ENCODE results near the gene NKAPL.

Gene NKAPL

DNA sequence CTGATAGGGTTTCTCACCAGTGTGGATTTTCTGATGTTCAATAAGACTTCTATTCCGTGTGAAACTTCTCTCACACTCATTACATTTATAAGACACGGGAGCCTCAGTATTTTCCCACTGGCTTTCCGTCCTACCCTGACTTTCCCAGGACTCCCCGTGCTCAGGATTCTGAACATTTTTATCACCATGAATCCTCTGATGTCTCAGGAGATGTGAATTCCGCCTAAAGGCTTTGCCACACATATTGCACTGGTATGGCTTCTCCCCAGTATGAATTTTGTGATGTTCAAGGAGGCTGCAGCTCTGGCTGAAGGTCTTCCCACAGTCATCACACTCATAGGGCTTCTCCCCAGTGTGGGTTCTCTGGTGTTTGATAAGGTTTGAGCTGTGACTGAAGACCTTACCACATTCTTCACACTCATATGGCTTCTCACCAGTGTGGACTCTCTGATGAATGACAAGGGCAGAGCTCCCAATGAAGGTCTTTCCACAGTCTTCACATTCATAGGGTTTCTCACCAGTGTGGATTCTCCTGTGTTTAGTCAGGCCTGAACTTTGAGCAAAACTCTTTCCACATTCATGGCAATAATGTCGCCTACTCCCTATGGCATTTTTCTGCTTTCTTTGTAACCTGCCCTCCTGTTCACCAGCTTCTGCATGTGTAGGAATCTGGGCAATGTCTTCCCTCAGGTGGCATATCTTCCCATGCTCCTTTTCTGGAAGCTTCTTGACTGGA, 13.7 kb upstream of the NKAPL start:
- no peak for DNase-seq (ENCODE audit: low spot score)

DNA sequence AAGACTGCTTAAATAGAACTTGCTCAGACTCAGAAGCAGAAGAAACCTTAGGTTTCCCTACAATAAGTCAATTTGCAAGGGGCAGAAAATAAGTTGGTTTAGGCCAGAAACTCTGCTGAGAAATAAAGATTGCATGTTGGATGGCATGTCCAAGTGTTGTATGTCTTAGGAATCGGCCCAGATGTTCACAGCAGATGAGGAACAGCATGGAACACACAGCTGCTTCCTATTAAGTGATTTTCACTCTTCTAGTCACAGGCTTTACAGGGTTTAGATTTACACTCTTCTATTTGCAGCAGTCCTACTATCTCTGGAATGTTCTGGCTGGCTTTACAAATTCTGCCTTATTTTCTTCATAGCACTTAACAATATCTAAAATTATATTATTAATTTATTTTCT, 10.2 kb upstream of the NKAPL start:
- DNase-seq (ENCODE audit: low spot score) = no peak

DNA sequence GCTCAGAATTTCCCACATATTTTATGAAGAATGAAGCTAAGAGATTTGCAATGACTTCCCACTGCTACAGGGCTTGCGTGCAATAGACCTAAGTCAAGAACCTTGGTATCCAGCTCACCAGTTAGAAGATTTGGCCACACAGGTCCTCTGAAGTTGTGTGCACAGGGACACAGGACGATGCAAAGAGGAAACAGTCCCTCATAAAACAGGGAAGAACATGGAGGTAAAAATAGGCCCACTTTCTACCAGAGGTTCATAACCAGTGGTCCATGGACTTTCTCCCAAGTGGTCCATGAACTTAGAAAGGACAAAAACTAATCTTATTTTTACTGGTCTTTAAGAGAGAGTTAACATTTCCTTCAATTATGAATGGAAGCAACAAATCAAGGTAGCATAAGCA, 8.3 kb upstream of the NKAPL start:
- DNase-seq (ENCODE audit: low spot score) = no peak

DNA sequence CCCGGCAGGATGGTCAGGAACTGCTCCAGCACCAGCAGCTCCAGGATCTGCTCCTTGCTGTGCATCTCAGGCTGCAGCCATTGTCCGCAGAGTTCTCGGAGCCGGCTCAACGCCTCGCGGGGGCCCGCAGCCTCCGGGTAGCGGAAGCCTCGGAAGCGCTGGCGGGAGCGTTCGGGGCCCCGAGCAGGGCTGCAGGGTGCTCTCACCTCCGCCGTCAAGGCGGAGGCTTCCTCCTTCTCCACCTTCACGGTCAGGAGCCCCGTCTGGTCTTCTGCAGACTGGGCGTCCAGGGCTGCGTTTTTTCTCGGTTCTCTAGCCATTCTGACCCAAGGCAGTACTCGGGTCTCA, 7.5 kb upstream of the NKAPL start:
- no peak for DNase-seq (ENCODE audit: low spot score)

DNA sequence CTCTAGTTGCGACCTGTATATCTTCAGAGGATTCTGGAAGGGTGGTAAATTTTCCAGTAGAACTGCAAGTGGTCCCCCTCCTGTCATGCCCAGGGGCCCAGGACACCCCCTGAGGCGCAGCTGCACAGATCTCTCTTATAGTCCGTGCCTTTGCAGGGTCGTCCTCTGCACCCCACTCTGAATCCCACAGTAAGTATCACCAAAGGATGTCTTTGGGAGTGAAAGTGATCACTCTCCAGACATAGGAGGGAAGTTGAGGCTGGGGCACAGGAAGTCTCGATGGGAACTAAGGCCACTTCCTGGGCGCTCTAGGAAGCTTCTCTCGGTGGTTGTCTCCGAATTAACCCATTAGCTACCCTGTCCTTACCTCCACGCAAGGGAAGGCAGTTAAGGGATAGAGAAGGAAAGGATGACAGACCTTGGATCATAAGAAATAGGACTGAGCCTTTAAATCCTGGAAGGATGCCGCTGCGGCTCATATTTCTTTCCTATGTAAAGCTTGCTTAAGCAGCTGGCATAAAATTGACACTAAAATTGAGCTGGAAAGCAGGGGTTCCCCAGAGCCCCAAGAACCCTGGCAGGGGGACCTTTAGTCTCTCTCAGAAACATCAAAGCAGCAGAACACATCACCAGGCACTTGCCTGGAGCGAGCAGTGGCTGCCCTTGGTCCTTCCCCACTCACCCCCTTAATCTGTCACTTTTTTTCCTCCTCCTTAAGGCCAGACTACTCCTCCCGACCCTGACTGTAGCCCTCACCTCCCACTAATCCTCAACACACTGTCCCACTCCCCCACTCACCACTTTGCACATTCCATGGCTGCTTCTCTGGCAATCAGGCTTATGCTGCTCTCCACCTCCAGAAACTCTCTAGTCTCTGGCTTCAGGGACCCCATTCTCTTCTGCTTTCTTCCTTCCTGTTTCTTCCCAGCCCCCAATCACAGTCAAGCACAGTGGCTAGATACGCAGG, 6.8 kb upstream of the NKAPL start, which contains the start of gene ZKSCAN4:
Gene ZKSCAN4, minus strand, starts transcription at position 261 of the 967 bp plus-strand sequence. CDS start 289 bp downstream, outside the sequence.
- DNase-seq (ENCODE audit: low spot score) = peak; percentile 75

DNA sequence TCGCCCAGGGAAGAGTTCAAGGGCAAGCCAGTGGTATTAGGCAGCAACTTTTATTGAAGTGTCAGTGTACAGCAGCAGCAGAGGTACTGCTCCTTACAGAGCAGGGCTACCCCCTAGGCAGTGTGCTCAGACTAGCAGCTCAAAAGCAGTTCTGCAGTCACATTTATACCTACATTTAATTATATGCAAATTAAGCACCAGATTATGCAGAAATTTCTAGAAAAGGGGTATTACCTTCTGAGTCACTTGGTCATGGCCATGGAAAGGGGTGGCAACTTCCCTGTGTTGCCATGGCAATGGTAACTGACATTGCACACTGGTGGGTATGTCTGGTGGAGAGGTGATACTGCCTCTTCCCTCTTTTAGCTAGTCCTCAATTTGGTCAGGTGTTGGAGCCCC, 5.0 kb upstream of the NKAPL start:
- no peak for DNase-seq (ENCODE audit: low spot score)

DNA sequence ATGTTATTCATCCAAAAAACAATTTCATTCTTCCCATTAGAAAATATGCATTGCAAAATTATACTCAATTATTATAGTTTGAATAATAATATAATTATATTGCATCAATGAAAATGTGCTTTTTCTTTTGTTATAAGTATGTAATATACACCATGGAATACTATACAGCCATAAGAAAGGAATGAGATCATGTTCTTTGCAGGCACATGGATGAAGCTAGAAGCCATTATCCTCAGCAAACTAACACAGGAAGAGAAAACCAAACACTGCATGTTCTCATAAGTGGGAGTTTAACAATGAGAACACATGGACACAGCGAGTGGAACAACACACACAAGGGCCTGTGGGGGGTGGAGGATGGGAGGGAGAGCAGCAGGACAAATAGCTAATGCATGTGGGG, 2.1 kb upstream of the NKAPL start:
- no peak for DNase-seq (ENCODE audit: low spot score)

DNA sequence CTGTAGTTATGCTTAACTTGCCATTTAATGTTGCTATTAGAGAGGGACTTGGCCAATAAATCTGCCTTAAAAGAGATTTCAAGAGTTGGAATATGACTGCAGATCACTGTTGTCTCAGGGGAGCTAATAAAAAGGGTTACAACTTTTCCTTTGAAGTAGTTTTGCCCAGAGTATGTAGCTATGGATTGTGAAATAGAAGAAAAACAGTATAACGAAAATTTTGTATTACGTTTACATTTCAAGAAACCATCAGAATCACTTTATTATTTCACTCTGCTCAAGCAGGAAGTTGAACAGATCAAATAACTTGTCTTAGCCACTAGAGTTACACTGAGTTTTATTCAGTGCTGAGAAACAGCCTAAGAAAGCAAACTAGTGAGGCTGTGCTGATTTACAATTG, 4.8 kb downstream of the NKAPL start:
- DNase-seq (ENCODE audit: low spot score) = no peak

DNA sequence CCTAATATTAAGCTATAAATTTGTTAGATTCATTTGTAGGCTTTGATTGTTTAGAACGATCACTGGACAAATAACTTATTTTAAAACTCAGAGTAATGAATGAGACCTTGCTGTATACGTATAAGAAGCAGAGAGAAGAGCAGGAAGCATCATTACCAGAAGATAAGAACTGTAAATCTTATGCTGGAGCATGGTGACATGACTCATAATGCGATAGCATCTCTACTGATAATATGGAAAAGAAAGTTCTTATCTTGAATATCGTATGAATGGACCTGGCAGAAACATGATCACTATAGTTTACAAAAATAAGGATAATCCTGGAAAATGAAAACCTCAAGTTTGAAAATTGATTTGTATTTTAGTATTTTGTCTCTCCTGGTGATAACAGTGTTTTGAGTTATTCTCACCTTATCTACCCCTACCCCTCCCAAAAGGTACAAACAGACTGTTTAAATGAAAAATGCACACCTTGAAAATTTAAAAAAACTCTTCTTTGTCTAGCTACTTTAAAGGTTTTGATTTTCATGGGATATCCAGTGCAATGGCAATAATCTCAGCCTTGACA, 5.8 kb downstream of the NKAPL start:
- no peak for DNase-seq (ENCODE audit: low spot score)

DNA sequence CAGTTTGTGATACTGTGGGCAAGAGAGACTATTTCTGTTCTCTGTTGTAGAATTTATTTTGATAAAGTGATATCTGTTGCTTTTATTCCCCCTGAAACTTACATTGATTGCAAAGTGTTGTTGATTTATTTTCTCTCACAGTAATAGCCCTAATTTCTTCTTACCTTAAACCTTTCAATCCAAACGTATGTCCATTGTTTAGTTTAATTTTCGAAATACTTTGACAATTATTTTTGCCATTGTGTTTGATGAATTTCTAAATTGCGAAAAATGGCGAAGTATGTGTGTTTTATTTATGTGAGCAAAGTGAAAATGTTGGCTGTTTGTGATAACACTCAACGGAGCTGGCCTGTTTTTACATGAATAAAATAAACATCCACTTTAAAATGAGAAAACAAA, 7.5 kb downstream of the NKAPL start:
- no peak for DNase-seq (ENCODE audit: low spot score)

DNA sequence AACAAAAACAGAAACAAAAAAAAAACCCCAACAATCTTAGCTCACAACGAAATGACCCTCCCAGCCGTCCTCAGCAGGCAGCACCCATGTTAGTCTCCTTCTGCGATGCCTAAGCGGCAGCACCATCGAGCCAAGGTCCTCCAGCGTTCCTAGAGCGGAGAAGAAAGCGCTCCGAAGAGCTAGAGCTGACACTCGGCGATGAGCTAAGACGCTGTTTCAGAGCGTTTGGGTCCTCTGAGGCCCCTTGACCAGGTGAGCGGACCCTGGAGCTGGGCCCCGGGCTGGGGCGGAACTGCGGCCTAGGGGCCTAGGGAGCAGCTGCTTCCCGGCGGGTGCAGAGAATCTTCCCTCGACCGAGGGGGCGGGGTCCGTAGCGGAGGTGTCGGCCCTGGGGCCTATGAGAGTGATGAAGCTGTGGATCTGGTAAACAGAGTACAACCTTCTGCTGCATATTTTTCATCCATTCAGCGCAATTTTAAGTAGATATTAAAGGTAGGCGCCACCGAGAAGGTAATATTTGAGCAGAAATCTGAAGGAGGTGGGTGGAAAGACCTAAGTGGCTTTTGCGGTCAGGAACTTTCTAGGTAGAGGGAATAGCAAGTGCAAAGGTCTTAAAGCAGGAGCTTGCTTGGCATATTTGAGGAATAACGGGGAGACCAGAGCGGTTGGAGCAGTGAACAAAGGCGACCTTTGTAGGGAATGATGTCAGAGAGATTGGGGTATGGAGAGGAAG, 8.0 kb downstream of the NKAPL start, which contains the start of gene ZSCAN26:
Gene ZSCAN26, plus strand, starts transcription at position 182 of the 733 bp plus-strand sequence. CDS start 4,777 bp downstream, outside the sequence.
- peak; percentile 85 for DNase-seq (ENCODE audit: low spot score)

DNA sequence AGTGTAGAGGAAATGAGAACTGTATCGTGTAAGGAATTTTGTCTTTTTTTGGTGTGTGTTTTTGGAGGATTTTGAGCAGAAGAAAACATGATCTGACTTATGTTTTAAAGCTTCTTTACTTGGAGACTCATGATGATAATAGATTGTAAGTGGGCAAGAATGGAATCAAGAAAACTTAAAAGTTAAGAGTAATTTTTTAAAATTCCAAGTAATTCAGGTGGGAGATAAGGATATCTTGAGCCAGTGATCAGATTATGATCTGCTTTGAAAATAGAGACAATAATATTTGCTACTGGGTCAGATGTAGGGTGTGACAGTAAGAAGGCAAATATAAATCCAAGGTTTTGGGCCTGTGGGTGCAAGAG, 8.6 kb downstream of the NKAPL start:
- no peak for DNase-seq (ENCODE audit: low spot score)

DNA sequence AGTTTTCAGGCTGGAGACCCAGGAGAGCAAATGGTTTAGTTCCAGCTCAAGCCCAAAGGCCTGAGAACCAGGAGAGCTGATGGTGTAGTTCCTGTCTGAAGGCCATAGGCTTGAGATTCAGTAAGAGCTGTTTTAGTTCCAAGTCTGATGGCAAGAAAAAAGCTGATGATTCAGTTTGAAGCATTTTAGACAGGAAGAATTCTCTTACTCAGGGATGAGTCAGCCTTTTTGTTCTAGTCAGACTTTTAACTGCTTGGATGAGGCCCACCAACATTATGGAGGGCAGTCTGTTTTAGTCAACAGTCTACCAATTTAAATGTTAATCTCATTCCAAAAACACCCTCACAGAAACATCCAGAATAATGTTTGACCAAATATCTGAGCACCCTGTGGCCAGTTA, 10.4 kb downstream of the NKAPL start:
- no peak for DNase-seq (ENCODE audit: low spot score)

DNA sequence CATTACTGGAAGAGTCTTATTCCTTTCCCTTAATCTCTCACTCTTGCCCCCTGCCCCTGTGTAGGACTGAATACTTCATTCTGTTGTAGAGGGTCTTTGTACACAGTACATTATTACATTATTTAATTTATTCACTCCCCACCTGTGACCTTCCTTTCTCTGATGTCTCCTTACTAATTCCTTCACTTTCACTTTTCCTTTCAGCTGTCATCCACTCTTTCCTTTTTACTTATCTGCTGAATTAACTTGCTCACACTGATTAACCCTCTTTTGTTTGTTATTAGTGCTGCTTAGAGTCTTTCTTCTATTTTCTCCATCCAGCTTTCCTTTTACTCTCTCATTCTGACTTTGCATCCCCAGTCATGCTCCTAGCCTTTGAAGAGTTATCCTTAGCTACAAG, 15.8 kb downstream of the NKAPL start:
- DNase-seq (ENCODE audit: low spot score) = no peak

DNA sequence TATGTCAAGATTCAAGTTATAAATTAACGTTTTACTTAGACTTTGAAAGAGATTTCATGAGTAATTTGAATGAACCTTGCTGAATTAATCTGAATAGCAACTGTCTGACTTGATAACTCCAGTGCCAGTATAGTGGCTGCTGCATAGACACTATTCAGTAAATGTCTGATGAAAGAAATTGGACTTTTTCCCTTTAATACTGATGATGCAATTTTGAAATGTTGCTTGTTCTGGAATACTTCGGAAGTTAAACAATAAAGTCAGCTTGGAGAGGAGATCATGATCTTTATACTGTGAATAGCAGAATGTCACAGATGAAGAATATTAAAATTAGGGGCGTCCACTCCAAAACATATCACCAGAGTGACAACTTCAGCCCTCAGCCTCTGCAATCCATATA, 18.6 kb downstream of the NKAPL start:
- no peak for DNase-seq (ENCODE audit: low spot score)

DNA sequence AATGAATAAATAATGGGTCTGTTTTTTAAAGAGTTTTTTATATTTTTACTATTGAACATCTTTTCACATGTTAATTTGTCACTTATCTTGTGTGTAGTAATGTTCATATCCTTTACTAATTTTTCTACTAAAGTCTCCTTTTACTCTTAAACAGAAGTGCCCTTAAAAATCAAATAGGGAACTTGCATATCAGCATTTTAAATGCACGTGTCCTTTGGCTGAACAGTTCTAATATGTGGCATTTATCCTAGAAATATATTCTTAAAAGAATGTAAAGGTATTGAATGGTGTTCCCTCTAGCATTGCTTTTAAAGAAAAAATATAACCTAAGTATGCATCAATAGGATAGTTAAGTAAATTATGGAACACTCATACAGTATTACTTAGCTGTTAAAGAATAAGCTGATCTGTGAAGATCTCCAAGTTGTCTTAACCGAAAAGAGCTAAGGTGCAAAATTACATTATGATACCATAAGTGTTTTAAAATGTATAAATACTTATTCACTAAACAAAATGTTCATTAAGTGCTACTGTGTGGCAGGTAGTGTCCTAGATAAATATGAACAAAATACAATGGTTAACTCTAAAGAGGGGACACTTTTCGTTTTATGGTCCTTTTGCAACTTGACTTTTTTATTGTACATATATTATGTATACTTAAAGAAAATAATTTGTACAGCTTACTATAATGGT, 21.6 kb downstream of the NKAPL start:
- no peak for DNase-seq (ENCODE audit: low spot score)

DNA sequence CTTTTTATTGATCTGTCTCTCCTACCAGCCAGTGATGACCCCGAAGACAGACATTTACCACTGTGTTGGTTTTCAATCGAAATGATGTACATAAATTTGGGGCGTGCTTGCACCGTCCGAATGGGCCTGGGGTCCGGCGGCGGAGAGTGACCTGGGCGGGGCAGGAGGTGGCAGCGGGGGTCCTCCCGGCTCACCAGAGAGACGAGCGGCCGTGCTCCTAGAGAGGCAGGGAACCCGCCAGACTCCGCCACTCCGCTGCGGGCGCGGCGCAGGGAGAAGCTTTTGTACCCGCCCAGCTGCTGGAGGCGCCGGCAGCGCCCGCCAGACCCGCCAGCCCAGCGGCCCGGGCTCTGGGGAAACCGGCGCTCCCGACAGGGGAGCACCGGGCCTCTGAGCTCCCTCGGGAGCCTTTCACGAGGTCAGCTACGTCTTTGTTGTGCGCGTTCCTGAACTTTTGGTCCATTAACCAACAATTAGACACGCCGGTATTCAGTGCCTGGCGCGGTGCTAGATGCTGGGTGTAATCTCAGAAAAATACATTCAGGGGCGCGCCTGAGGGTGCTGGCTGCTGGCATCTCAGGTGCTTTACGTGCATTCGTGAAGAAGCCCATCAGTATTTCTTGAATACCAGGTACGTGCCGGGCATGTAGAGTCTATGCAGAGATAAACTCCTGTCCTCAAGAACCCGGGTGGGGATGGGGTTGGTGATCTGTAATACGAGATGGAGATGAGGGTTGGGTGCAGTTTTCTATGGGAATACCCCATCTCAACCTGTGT, 22.4 kb downstream of the NKAPL start, which contains the start of gene PGBD1:
Gene PGBD1, plus strand, starts transcription at position 285 of the 777 bp plus-strand sequence. CDS start 2,242 bp downstream, outside the sequence.
- peak; percentile 89 for DNase-seq (ENCODE audit: low spot score)

DNA sequence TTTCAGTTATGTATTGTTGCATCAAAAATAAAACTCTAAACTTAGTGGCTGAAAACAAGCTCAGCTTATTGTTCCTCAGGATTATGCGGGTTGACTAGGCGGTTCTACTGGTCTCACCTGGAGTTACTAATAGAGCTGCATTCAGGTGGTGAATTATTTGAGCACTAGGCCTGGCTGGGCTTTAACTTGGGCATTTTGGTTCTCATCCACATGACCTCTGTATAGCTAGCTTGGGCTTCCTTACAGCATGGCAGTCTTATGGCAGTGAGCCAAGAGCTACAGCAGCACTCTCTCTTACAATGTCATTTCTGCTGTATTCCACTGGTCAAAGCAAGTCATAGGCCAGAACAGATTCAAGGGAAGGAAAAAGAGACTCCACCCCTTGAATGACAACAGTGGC, 23.8 kb downstream of the NKAPL start:
- DNase-seq (ENCODE audit: low spot score) = no peak

DNA sequence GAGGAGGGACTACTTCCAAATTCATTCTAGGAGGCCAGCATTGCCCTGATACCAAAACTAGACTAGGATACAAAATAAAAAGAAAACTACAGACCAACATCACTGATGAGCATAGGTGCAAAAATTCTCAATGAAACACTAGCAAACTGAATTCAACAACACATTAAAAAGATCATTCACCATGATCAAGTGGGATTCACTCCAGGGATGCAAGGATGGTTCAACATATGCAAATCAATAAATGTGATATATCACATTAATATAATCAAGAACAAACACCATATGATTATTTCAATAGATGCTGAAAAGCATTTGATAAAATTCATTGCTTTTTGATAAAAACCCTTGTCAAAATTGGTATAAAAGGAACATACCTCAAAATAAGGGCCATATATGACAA, 32.5 kb downstream of the NKAPL start:
- DNase-seq (ENCODE audit: low spot score) = no peak

DNA sequence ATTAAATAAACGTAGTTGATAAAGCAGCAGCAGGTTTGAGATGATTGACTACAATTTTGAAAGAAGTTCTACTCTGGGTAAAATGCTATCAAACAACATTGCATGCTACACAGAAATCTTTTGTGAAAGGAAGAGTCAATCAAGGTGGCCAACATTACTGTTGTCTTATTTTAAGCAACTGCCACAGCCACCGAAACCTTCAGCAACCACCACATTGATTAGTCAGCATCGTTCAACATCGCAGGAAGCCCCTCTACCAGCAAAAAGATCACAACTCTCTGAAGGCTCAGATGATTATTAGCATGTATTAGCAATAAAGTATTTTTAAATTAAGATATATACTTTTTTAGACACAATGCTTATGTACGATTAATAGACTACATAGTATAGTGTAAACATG, 36.2 kb downstream of the NKAPL start:
- DNase-seq (ENCODE audit: low spot score) = no peak

Measured in ecto neural progenitor cell (in vitro differentiated cells).